Neural progenitor cell (in vitro differentiated cells): Measurements from ENCODE around the gene SERINC5. TPM values are rescaled to one million over a fixed set of nuclear protein-coding genes. Genes with fewer than 3 reads are reported as not detected.

ENCODE experiments used
- DNase-seq: peaks from one replicate; pipeline ENCODE4 v3.0.0-alpha.2; 2016; ENCODE audit warnings: low spot score
- H2AFZ ChIP-seq: fragments of 200-600 bp; sonication (generic); replicated peaks from 2 replicates; pipeline ENCODE4 v1.6.1; 2016; ENCODE audit warnings: antibody characterized with exemption
- H3F3A ChIP-seq: fragments of 200-600 bp; sonication (generic); 2 replicates; pipeline ENCODE4 v1.6.1; 2016; ENCODE audit warnings: antibody characterized with exemption, low read depth
- H3K27ac ChIP-seq: fragments of 200-600 bp; sonication (generic); 2 replicates; pipeline ENCODE4 v1.5.1; 2016; ENCODE audit warnings: mild to moderate bottlenecking
- H3K27me3 ChIP-seq: fragments of 200-600 bp; sonication (generic); 2 replicates; pipeline ENCODE4 v1.6.1; 2016; ENCODE audit warnings: mild to moderate bottlenecking, moderate library complexity
- H3K36me3 ChIP-seq: fragments of 200-600 bp; sonication (generic); 2 replicates; pipeline ENCODE4 v1.5.1; 2016
- H3K4me1 ChIP-seq: fragments of 200-600 bp; sonication (generic); 2 replicates; pipeline ENCODE4 v1.6.1; 2016; ENCODE audit warnings: mixed run types
- H3K4me2 ChIP-seq: fragments of 200-600 bp; sonication (generic); 2 replicates; pipeline ENCODE4 v1.6.1; 2016
- H3K4me3 ChIP-seq: fragments of 200-600 bp; sonication (generic); 2 replicates; pipeline ENCODE4 v1.5.1; 2016
- H3K79me2 ChIP-seq: fragments of 200-600 bp; sonication (generic); 2 replicates; pipeline ENCODE4 v1.6.1; 2016; ENCODE audit warnings: low read depth
- H3K9ac ChIP-seq: fragments of 200-600 bp; sonication (generic); 2 replicates; pipeline ENCODE4 v1.6.1; 2016
- H3K9me3 ChIP-seq: fragments of 200-600 bp; sonication (generic); 2 replicates; pipeline ENCODE4 v1.5.1; 2016; ENCODE audit warnings: low read depth
- H4K20me1 ChIP-seq: fragments of 200-600 bp; sonication (generic); 2 replicates; pipeline ENCODE4 v1.6.1; 2016; ENCODE audit warnings: low read depth
- H3K27ac Mint-ChIP-seq: 3 replicates; pipeline ENCODE4 v1.8.0; 2021; ENCODE audit warnings: mixed read lengths
- H3K27me3 Mint-ChIP-seq: 2 replicates; pipeline ENCODE4 v1.8.0; 2022; ENCODE audit warnings: low read depth, mild to moderate bottlenecking, inconsistent platforms, moderate library complexity, mixed read lengths; ENCODE audit not compliant: insufficient read depth
- H3K36me3 Mint-ChIP-seq: 3 replicates; pipeline ENCODE4 v1.8.0; 2021; ENCODE audit warnings: mixed read lengths
- H3K4me1 Mint-ChIP-seq: 3 replicates; pipeline ENCODE4 v1.8.0; 2021; ENCODE audit warnings: mixed read lengths
- H3K4me3 Mint-ChIP-seq: 3 replicates; pipeline ENCODE4 v1.8.0; 2021; ENCODE audit warnings: mild to moderate bottlenecking, moderate library complexity, mixed read lengths
- H3K9me3 Mint-ChIP-seq: 3 replicates; pipeline ENCODE4 v1.8.0; 2020; ENCODE audit warnings: mixed read lengths
- EZH2 ChIP-seq: fragments of 200-600 bp; sonication (generic); IDR thresholded peaks from 2 replicates; pipeline ENCODE4 v1.6.1; 2017; ENCODE audit warnings: antibody characterized with exemption, mild to moderate bottlenecking, moderate library complexity
- EZH2phosphoT487 ChIP-seq: fragments of 200-600 bp; sonication (generic); IDR thresholded peaks from 2 replicates; pipeline ENCODE4 v1.6.1; 2017; ENCODE audit warnings: antibody characterized with exemption
- total RNA-seq: library from RNA; depleted of rRNA; stranded (reverse); fragments of >200 nt; gene quantifications from 2 replicates; pipeline ENCODE4 v1.2.3, GENCODE V29; 2015; ENCODE audit warnings: low replicate concordance
- TF ChIP-seq, protein P1 (sequence below): fragments of 200-600 bp; sonication (generic); IDR thresholded peaks from 2 replicates; pipeline ENCODE4 v1.5.1; 2017; ENCODE audit warnings: antibody characterized with exemption, mild to moderate bottlenecking

Gene SERINC5
- total RNA-seq, 1 donor from 2014 or later: 126 TPM

DNA sequence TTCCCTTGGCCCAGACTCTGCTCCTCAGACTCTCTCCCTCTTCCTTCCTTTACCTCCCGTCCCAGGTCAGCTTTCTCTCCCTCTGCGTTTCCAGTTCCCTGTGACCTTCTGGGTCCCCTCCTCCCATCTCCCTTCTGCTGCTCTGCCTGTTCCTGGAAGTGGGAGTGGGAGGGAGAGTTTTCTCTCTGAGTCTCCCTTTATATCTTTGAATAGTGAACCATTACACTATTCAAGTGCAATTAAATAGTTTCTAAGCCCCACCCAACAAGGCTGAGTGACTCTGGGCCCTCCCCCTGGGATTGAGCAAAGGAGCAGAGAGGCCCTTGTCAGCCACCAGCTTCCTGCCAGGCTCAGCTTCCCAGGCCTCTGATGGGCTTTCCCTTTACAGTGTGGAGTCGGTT is 185.9 kb downstream of the SERINC5 start:
- peak overlapping the region; percentile 39 for H2AFZ ChIP-seq
- peak overlapping the region; percentile 5 for H3K27ac Mint-ChIP-seq

DNA sequence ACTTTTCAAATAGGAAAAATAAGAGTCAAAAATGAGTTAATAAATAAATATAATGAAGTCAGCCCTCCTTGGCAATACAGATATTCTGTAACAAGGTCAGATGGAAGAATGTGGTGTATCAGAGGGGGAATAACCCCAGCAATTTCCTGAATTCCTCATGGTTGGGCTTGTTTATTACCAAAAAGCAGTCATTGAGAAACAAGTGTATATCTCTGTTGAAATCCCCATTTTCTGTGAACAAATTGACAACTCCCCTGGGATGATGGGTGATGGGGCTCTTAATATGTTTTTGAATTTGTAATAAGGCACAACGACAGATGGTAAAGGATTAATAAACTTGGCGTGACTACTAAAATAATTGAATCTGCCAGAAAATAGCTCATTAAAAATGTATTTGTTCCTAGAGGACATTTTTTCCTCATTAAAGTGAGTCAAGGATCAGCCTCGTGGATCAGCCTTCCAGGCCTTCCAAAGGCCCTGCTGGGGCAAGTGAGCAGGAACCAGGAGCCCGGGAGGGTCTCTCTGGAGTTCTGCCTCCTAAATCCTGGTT is 186.5 kb downstream of the SERINC5 start:
- no peak overlapping the region for H3K27ac ChIP-seq
- H3K36me3 Mint-ChIP-seq: peaks cover 14% of the 10 kb centered on the region
- H4K20me1 ChIP-seq: no peaks in the 10 kb centered on the region
- H3K79me2 ChIP-seq: no peaks in the 10 kb centered on the region
- H3K4me1 ChIP-seq: peaks cover 15% of the 10 kb centered on the region
- no peak overlapping the region for H3K9ac ChIP-seq
- no peak overlapping the region for H3K4me3 ChIP-seq
- H3K27me3 Mint-ChIP-seq: peaks cover 10% of the 10 kb centered on the region
- H3K9me3 Mint-ChIP-seq: no peaks in the 10 kb centered on the region
- H2AFZ ChIP-seq: no peak overlapping the region
- H3K27me3 ChIP-seq: no peaks in the 10 kb centered on the region
- TF ChIP-seq EZH2phosphoT487: no peak
- TF ChIP-seq, protein P1, sequence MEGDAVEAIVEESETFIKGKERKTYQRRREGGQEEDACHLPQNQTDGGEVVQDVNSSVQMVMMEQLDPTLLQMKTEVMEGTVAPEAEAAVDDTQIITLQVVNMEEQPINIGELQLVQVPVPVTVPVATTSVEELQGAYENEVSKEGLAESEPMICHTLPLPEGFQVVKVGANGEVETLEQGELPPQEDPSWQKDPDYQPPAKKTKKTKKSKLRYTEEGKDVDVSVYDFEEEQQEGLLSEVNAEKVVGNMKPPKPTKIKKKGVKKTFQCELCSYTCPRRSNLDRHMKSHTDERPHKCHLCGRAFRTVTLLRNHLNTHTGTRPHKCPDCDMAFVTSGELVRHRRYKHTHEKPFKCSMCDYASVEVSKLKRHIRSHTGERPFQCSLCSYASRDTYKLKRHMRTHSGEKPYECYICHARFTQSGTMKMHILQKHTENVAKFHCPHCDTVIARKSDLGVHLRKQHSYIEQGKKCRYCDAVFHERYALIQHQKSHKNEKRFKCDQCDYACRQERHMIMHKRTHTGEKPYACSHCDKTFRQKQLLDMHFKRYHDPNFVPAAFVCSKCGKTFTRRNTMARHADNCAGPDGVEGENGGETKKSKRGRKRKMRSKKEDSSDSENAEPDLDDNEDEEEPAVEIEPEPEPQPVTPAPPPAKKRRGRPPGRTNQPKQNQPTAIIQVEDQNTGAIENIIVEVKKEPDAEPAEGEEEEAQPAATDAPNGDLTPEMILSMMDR: no peak
- no peak for TF ChIP-seq EZH2
- DNase-seq: no peak
- H3K36me3 ChIP-seq: no peaks in the 10 kb centered on the region
- no peak overlapping the region for H3K4me3 Mint-ChIP-seq
- no peak overlapping the region for H3K4me2 ChIP-seq
- H3K4me1 Mint-ChIP-seq: peaks cover 11% of the 10 kb centered on the region
- no peaks in the 10 kb centered on the region for H3K9me3 ChIP-seq
- no peak overlapping the region for H3K27ac Mint-ChIP-seq
- H3F3A ChIP-seq: peaks cover 4% of the 10 kb centered on the region

More for the DNA sequence above, 185.9 kb downstream of the SERINC5 start:
- H3K4me3 Mint-ChIP-seq: no peak overlapping the region
- no peaks in the 10 kb centered on the region for H3K9me3 Mint-ChIP-seq
- peaks cover 11% of the 10 kb centered on the region for H3K4me1 Mint-ChIP-seq
- Histone ChIP-seq H3K4me1 (peaks cover 15% of the 10 kb centered on the region), H3K27me3 (no peaks in the 10 kb centered on the region), H3K27ac (no peak overlapping the region), H3K36me3 (no peaks in the 10 kb centered on the region), H4K20me1 (no peaks in the 10 kb centered on the region), H3K79me2 (no peaks in the 10 kb centered on the region), H3F3A (peaks cover 4% of the 10 kb centered on the region), H3K9ac (no peak overlapping the region), H3K4me3 (no peak overlapping the region), H3K9me3 (no peaks in the 10 kb centered on the region), H3K4me2 (no peak overlapping the region)
- no peak for TF ChIP-seq EZH2phosphoT487
- TF ChIP-seq, protein P1: no peak
- no peak for TF ChIP-seq EZH2
- H3K27me3 Mint-ChIP-seq: peaks cover 10% of the 10 kb centered on the region
- DNase-seq: no peak
- peaks cover 14% of the 10 kb centered on the region for H3K36me3 Mint-ChIP-seq

DNA sequence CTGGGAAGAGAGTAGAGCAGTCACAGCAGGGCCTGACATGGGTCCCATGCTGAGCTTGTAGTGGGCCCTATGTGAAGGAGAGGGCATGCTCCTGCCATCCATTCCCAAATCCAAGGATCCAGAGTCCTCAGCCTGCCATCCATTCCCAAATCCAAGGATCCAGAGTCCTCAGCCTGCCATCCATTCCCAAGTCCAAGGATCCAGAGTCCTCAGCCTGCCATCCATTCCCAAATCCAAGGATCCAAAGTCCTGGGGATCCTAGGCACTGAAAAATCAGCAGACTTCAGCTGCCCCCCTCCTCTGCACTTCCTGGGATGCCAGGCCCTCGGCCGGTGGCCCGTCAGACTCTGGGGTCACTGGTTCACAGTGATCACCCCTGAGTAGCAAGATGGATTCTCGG is 187.1 kb downstream of the SERINC5 start:
- peaks cover 11% of the 10 kb centered on the region for H3K4me1 Mint-ChIP-seq
- no peak overlapping the region for H3K9ac ChIP-seq

More for the DNA sequence above, 187.1 kb downstream of the SERINC5 start:
- H3K27me3 ChIP-seq: no peaks in the 10 kb centered on the region
- peaks cover 4% of the 10 kb centered on the region for H3F3A ChIP-seq
- TF ChIP-seq, protein P1: no peak
- H3K9me3 Mint-ChIP-seq: no peaks in the 10 kb centered on the region
- no peaks in the 10 kb centered on the region for H3K79me2 ChIP-seq
- H3K27ac ChIP-seq: no peak overlapping the region
- no peaks in the 10 kb centered on the region for H3K9me3 ChIP-seq
- H3K27ac Mint-ChIP-seq: no peak overlapping the region
- no peaks in the 10 kb centered on the region for H4K20me1 ChIP-seq
- peaks cover 10% of the 10 kb centered on the region for H3K27me3 Mint-ChIP-seq
- H3K36me3 ChIP-seq: no peaks in the 10 kb centered on the region
- H3K4me2 ChIP-seq: no peak overlapping the region
- H3K36me3 Mint-ChIP-seq: peaks cover 14% of the 10 kb centered on the region
- no peak overlapping the region for H2AFZ ChIP-seq
- H3K4me3 ChIP-seq: no peak overlapping the region
- DNase-seq: no peak
- no peak overlapping the region for H3K4me3 Mint-ChIP-seq
- H3K4me1 ChIP-seq: peaks cover 15% of the 10 kb centered on the region
